Fibroblast of skin of left quadriceps (primary cell): ENCODE measurements around the gene VANGL1.

Experiments used
- DNase-seq, 2 experiments: peaks; one replicate each; pipeline ENCODE4 v3.0.0-alpha.2; 2013; ENCODE audit warnings: low read depth in 2 of 2

The VANGL1 gene

GRCh38 chr1:115644109-115644508 is 2.3 kb downstream of the VANGL1 start:
- DNase-seq, result no peak

GRCh38 chr1:115647047-115647446 is 5.3 kb downstream of the VANGL1 start:
- DNase-seq, result no peak

GRCh38 chr1:115647507-115647906 is 5.7 kb downstream of the VANGL1 start:
- no peak for DNase-seq

- no peak for DNase-seq
These were observed 6.3 kb downstream of the VANGL1 start for GRCh38 chr1:115647919-115648650.

- DNase-seq, result no peak
These were observed 7.2 kb downstream of the VANGL1 start for GRCh38 chr1:115648717-115649691.

- no peak for DNase-seq
These were observed 8.2 kb downstream of the VANGL1 start for GRCh38 chr1:115649964-115650363.

- DNase-seq, result no peak
These were observed 9.2 kb downstream of the VANGL1 start for GRCh38 chr1:115650961-115651360.

- no peak for DNase-seq
These were observed 9.6 kb downstream of the VANGL1 start for GRCh38 chr1:115651391-115651790.

- DNase-seq, result no peak
These were observed 10.5 kb downstream of the VANGL1 start for GRCh38 chr1:115652236-115652788.

- no peak for DNase-seq
These were observed 12.4 kb downstream of the VANGL1 start for GRCh38 chr1:115654125-115654524.

- DNase-seq, result no peak
These were observed 13.0 kb downstream of the VANGL1 start for GRCh38 chr1:115654663-115655305.

GRCh38 chr1:115655306-115655663 is 13.5 kb downstream of the VANGL1 start:
- no peak for DNase-seq

GRCh38 chr1:115655916-115656315 is 14.1 kb downstream of the VANGL1 start:
- DNase-seq, result no peak

GRCh38 chr1:115656461-115657077 is 14.8 kb downstream of the VANGL1 start:
- no peak for DNase-seq

GRCh38 chr1:115658646-115659045 is 16.9 kb downstream of the VANGL1 start:
- no peak for DNase-seq

- no peak for DNase-seq
These were observed 18.4 kb downstream of the VANGL1 start for GRCh38 chr1:115660151-115660550.

GRCh38 chr1:115661157-115661556 is 19.4 kb downstream of the VANGL1 start:
- DNase-seq, result no peak

- DNase-seq, result no peak
These were observed 23.7 kb downstream of the VANGL1 start for GRCh38 chr1:115665319-115666096.

- DNase-seq, result no peak
These were observed 24.4 kb downstream of the VANGL1 start for GRCh38 chr1:115666206-115666605.

GRCh38 chr1:115666702-115667101 is 24.9 kb downstream of the VANGL1 start:
- no peak for DNase-seq

- DNase-seq, result peak; percentile 60 to 62
These were observed 26.8 kb downstream of the VANGL1 start for GRCh38 chr1:115668579-115668978.
